HG02763 (cell line): ENCODE measurements around the gene C5orf52.
"Not testable (repeated sequence)": the region's sequence is repeated elsewhere in the genome, so short reads cannot be mapped to it uniquely, and the experiment has no call there.

Source experiments
- ATAC-seq: cut with Tn5 transposase; IDR thresholded peaks from one replicate; pipeline ENCODE4 v1.9.1; 2021; ENCODE audit warnings: mild to moderate bottlenecking, moderate library complexity; ENCODE audit not compliant: unreplicated experiment

C5orf52 gene

DNA sequence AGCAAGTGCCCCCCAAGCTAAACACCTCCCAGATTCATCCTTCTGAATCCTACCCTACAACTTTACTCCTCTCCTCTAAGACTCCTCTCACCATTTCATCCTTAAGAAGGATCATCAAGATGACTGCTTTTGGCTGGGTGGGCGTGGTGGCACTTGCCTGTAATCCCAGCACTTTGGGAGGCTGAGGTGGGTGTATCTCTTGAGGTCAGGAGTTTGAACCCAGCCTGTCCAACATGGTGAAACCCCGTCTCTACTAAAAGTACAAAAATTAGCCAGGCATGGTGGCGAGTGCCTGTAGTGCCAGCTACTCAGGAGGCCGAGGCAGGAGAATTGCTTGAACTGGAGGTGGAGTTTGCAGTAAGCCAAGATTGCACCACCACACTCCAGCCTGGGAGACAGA is 3.0 kb downstream of the C5orf52 start:
- ATAC-seq, result not testable (repeated sequence)

DNA sequence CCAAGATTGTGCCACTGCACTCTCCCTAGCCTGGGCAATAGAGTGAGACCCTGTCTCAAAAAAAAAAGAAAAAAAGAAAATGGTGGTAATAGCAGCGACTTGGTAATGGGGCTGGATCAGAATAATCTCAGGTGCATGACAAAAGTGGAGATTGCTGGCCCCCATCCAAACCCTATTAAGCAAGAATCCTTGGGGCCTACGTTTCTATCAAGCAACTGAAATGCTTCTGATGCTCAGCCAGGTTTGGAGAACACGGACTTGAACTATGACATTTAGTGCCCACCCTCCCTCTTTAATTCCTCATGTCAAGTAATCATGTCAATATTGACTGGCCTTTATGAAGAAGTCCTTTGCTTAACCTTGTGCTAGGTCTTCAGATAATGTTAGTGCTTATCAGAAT is 6.6 kb downstream of the C5orf52 start:
- no peak for ATAC-seq

GRCh38 chr5:157679801-157680200 is 8.5 kb downstream of the C5orf52 start:
- ATAC-seq, result no peak

DNA sequence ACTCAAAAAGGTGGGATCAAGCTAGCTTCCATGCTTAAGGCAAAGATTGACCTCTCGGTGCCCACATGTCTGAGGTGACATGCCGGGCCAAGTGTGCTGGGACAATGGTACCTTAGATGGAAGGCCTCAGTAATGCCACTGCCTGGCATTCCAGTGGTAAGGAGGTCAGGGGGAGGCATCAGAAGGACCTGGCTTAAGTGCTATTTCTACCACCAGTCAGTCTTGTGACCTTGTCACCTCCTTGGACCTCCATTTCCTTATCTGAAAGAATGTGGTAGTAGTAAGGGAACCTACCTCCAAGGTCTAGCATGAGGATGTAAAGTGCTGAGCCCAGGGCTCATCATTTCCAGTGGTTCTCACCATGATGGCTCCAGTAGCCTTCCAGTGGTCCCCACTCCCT is 8.9 kb downstream of the C5orf52 start:
- no peak for ATAC-seq

DNA sequence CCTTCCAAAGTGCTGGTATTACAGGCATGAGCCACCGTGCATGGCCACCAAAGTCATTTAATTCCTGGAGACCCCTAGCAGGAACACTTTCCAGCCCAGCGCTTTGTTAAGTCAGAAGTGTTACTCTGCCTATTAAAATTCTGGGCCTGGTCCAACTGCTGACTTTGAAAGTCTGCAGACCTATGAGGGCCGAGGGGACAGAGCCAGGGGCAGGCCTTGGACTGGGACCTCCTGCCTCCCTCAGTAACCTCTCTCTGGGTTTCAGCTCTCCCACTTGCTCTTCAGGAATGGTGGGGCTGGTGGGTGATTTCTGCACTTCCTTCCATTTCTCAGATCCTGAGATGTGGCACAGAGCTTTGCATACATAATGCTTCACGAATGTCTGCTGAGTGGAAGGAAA is 9.7 kb downstream of the C5orf52 start:
- no peak for ATAC-seq

GRCh38 chr5:157682257-157682656 is 10.9 kb downstream of the C5orf52 start:
- no peak for ATAC-seq

DNA sequence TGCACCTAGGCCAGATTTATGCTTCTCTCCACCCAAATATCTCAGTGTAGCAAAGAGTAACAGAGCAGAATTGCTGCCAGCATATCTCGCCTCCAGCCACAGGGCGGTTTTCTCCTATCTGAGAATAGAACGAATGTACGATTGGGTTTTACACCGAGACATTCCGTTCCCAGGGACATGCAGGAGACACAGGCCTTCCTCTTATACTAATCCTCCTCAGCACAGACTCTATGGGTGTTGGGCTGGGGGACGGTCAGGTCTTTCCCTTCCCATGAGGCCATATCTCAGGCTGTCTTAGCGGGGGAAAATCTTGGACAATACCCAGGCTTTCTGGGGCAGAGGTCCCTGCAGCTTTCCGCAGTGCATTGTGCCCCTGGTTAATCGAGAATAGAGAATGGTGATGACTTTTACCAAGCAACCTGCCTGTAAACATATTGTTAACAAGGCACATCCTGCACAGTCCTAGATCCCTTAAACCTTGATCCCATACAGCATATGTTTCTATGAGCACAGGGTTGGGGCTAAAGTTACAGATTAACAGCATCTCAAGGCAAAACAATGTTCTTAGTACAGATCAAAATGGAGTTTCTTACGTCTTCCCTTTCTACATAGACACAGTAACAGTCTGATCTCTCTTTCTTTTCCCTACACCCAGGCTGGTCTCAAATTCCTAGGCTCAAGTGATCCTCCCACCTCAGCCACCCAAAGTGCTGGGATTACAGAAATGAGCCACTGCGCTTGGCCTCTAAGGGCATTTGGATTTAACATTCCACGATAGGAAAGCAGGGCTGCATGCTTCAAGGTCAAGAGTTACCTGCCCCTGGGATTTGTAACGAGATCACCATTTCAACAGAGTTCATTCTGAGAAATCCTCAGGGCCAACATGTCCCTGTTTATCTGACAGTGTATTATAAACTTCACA is 15.2 kb downstream of the C5orf52 start:
- ATAC-seq, result not testable (repeated sequence)

DNA sequence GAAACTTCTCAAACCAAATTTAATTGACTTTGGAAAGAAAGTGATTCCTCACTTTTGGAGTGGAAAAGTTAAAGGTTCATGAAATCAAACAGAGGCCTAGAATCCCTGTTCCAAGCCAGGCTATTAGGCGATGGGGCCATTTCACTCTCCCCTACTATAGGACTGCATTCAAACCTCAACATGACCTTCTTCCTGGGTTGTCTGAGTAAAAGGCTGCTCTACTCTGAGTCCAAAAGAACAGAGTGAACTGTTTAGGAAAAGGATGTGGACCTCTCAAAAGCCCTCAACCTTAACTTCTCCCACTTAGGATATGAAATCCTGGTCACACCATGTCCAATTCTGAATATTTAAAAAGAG is 15.8 kb downstream of the C5orf52 start:
- ATAC-seq, result no peak

- ATAC-seq, result no peak
Measured at GRCh38 chr5:157689942-157690689, 18.8 kb downstream of the C5orf52 start.

GRCh38 chr5:157690690-157691433 is 19.5 kb downstream of the C5orf52 start:
- ATAC-seq, result no peak

DNA sequence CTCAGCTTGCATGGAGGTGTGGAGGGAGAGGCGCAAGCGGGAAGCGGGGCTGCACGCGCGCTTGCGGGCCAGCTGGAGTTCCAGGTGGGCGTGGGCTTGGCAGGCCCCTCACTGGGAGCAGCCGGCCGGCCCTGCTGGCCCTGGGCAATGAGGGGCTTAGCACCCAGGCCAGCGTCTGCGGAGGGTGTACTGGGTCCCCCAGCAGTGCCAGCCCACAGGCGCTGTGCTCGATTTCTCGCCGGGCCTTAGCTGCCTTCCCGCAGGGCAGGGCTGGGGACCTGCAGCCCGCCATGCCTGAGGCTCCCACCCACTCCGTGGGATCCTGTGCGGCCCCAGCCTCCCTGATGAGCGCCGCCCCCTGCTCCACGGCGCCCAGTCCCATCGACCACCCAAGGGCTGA is 22.5 kb downstream of the C5orf52 start:
- ATAC-seq, result not testable (repeated sequence)

- ATAC-seq, result not testable (repeated sequence)
Measured at GRCh38 chr5:157696154-157696553, 24.8 kb downstream of the C5orf52 start.

DNA sequence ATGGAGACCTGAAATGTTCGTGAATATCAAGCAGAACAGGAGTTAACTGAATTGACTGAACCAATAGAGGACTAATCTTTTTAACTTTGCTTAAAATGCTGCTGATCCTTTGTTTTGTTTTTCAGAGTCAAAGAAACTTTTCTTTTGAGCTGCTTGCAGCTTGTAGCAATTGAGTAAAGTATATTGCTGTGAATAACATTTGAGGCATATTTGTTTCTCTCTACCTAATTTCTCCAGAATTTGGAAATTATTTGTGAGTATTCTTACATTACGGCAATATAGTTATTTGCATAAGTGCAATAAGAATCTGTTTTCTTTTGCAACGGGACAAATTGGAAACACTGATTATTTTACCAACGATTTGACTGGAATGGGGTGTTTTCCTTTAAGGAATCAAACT is 27.3 kb downstream of the C5orf52 start:
- ATAC-seq, result not testable (repeated sequence)

DNA sequence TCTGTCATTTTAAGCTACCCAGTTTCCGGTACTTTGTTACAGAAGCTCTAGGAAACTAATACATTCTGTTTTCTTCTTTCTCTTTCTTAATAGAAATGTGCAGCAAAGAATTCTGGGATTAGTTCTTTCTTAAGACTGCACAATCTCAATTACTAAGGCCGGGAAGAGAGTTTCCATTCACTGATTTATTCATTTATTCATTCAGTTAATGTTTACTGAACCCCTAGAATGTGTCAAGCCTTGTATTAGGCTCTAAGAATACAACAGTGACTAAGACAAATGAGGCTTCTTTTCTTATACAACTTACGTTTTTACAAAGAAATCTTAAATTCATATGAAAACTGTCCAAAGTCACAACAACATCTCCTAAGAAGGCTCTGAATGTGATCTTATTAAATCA is 32.4 kb downstream of the C5orf52 start:
- ATAC-seq, result no peak

DNA sequence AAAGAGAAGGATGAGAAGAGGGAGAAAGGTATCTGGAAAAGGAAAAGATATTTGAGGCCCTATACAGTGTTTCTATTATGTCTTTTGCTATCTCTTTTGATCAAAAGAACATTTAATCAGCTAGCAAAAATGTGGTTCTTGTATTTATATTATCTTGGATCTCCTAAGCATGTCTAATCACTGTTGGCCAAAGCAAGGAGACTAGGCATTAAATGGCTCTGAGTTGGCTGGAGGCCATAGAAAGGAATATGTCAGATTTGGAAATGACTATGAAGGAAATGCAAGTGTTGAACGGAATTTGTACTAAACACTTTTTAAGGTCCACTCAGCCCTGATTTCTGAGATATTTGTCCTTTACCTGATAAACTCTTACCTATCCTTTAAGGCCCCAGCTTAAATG is 37.5 kb downstream of the C5orf52 start:
- no peak for ATAC-seq

GRCh38 chr5:157709346-157709745 is 38.0 kb downstream of the C5orf52 start:
- ATAC-seq, result no peak

GRCh38 chr5:157710431-157710830 is 39.1 kb downstream of the C5orf52 start:
- ATAC-seq, result no peak

GRCh38 chr5:157710882-157711281 is 39.5 kb downstream of the C5orf52 start:
- no peak for ATAC-seq

DNA sequence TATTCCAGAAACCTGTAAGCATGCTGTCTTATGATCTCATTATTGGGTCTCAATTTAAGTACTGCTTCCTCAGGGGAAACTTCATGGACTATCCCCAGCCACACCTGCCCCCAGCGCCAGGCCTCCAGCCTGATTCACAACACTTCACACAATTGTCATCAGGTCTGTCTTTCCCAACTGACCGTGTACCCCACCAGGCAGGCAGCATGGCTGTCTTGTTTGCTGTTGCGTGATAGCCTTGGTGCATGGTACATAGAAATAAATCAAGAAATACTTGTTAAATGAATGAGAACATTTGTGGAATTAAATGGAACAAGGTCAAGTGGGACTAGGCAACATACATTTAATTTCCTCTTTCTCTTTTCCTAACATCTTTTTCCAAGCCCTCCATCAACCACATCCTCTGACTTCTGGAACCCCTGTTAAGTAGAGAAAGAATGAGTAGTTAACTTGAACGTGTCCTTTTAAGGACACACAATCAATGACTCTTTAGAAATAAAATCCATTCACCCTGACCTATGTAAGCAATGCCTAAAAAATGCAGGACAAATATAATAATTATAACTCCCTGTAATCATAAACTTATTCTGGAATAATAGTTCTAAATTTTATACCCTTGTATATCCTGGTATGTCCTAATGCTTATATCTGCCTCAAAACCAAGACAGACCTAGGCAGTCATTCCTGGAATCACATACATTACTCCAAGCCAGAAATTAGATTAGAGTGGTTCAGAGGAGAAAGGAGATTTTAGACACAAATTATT is 42.7 kb downstream of the C5orf52 start:
- no peak for ATAC-seq

- ATAC-seq, result no peak
Measured at GRCh38 chr5:157714596-157714864, 43.2 kb downstream of the C5orf52 start.

GRCh38 chr5:157718519-157718918 is 47.2 kb downstream of the C5orf52 start:
- no peak for ATAC-seq
